GM19467 (cell line): ENCODE results near the gene ZNF512B.
"Not testable (repeated sequence)": the region's sequence is repeated elsewhere in the genome, so short reads cannot be mapped to it uniquely, and the experiment has no call there.

Source experiments
- ATAC-seq: cut with Tn5 transposase; IDR thresholded peaks from one replicate; pipeline ENCODE4 v1.9.1; 2021; ENCODE audit warnings: mild to moderate bottlenecking, moderate library complexity; ENCODE audit not compliant: unreplicated experiment

Gene ZNF512B, protein sequence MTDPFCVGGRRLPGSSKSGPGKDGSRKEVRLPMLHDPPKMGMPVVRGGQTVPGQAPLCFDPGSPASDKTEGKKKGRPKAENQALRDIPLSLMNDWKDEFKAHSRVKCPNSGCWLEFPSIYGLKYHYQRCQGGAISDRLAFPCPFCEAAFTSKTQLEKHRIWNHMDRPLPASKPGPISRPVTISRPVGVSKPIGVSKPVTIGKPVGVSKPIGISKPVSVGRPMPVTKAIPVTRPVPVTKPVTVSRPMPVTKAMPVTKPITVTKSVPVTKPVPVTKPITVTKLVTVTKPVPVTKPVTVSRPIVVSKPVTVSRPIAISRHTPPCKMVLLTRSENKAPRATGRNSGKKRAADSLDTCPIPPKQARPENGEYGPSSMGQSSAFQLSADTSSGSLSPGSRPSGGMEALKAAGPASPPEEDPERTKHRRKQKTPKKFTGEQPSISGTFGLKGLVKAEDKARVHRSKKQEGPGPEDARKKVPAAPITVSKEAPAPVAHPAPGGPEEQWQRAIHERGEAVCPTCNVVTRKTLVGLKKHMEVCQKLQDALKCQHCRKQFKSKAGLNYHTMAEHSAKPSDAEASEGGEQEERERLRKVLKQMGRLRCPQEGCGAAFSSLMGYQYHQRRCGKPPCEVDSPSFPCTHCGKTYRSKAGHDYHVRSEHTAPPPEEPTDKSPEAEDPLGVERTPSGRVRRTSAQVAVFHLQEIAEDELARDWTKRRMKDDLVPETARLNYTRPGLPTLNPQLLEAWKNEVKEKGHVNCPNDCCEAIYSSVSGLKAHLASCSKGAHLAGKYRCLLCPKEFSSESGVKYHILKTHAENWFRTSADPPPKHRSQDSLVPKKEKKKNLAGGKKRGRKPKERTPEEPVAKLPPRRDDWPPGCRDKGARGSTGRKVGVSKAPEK

DNA sequence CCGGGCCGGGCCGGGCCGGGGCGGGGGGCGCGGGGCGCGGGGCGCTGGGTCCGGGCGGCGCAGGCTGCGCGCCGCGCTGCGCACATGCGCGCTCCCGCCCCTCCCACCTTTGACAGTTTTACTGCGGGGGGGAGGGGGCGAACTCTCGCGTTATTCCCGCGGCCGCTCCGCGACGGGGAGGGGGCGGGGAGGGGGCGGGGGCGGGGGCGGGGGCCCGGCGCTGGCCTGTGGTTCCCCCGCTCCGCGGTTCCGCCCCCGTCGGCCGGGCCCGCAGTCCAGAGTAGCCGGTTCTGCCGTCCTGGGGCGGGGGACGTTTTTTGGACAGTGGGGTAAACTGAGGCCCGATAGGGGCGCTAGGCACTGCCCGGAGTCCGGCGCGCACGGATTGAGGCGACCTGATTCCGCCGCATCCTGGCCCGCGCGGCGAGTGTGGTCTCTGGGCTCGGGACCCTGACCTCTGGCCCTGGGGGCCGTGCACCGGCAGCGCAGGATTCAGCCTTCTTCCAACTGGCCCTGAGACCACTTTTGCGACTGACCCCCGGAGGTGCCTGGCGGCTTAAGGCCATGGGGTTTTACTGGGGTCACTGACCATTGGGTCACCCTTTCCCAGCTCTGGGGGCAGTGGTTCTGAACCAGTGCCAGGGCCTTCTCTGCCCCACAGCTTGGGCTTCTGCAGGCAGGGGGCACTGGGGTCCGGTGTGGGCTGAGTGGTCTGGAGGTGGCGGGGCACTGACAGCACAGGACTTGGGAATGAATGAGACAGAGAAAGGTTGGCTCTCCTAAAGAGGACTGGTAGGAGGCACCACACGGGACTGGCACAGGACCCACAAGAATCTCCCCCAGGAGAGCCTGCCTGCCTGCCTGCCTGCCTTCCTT, at the start of gene ZNF512B:
Gene ZNF512B (minus strand): TSS at position 93 of the 876 bp plus-strand sequence. CDS start 1,980 bp downstream, outside the sequence.
- ATAC-seq: no peak

DNA sequence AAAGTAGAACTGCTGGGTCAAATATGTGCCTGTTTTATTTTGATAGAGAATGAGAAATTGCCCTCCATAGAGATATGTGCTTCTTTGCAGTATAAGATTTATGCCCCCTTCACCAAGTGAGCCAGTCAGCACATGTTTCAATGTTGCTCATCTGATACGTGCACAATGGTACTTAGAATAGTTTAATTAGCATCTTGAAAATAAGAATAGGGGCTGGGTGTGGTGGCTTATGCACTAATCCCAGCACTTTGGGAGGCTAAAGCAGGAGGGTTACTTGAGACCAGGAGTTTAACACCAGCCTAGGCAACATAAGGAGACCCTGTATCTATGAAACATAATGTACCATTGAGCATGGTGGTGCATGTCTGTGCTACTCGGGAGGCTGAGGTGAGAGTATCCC, 45.9 kb upstream of the ZNF512B start:
- no peak for ATAC-seq

DNA sequence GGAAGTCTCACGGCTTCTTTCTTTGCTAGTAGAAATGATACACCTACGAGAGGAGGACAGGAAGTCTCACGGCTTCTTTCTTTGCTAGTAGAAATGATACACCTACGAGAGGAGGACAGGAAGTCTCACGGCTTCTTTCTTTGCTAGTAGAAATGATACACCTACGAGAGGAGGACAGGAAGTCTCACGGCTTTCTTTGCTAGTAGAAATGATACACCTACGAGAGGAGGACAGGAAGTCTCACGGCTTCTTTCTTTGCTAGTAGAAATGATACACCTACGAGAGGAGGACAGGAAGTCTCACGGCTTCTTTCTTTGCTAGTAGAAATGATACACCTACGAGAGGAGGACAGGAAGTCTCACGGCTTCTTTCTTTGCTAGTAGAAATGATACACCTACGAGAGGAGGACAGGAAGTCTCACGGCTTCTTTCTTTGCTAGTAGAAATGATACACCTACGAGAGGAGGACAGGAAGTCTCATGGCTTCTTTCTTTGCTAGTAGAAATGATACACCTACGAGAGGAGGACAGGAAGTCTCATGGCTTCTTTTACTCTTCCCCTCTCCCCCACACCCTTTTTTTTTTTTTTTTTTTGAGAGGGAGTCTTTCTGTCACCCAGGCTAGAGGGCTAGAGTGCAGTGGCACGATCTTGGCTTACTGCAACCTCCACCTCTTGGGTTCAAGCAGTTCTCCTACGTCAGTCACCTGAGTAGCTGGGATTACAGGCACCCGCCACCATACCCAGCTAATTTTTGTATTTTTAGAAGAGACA, 42.8 kb upstream of the ZNF512B start:
- not testable (repeated sequence) for ATAC-seq

DNA sequence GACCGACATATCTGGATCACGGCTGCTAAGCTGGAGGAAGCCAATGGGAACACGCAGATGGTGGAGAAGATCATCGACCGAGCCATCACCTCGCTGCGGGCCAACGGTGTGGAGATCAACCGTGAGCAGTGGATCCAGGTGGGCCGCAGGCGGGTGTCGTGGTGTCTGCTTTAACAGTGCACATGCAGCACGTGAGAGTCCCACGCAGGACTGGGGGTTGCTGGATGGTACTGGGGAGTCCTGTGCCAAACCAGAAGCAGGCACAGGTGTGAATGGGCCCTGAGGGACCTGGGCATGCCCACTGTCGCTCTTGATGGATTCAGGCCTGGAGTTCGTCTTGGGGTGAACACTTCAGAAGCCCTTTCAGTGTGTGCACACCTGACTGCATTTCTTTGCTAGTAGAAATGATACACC, 41.6 kb upstream of the ZNF512B start:
- ATAC-seq: no peak

DNA sequence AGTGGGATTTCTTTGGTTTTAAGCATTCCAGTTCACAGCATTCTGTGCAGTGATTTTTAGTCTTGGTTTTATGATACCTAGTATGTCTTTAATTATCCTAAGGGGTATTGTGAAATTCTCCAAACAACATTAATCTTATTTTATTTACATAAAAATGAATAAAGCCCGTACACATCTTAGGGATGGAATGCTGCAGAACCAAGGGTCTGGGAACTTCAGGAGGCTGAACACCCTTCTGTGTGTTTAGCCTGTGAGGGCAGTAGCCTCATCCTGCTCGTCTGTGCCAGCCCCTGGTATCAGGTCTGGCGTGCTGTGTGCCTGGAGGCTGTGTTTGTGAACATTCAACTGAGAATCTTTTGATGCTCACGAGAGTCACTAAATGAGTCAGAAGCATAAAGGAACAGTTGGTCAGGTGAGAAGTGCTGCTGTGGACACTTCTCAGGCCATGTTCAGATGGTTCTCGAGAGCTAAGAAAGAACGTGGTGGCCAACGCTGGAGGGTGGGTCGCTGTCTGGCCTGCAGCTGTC, 41.0 kb upstream of the ZNF512B start:
- no peak for ATAC-seq

DNA sequence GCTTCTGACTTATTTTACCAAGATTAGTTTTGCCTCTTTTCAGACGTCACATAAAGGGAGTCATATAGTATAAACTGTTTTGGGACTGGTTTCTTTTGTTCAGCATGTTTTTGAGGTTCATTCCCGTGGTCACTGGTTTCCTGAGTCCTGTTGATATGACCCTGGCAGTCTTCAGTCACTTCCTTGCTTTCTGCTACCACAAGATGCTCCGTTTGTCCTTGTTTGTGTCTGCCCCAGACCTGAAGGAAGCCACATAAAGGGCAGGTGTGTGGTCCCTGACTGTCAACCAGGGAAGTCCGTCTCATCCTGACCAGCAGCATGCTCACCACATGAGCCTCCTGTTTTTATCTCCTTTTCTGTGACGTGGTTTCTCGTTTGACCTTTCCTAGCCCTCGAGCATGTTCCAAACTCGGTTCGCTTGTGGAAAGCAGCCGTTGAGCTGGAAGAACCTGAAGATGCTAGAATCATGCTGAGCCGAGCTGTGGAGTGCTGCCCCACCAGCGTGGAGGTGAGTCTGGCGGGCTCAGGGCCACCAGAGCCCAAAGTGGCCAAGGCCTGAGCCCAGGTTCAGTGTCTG, 40.2 kb upstream of the ZNF512B start:
- no peak for ATAC-seq

DNA sequence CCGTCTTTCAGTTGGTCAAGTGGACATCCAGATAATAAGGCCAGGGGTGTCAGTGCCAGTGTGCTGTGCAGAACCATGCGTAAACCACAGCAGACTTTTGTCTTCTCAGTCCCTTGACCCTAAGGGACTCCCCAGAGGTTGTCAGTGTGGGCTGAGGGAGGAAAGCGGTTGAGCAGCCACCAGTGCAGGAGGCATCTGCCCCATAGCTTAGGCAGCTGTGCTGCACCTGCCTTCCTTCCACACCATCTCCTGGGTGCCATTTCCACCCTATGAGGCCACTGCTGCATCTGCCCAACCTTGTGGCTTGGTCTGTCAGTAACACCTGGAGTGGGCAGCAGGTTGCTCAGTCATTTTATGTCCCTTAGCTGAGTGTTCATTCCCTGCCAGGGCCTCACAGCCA, 37.2 kb upstream of the ZNF512B start:
- ATAC-seq: no peak

DNA sequence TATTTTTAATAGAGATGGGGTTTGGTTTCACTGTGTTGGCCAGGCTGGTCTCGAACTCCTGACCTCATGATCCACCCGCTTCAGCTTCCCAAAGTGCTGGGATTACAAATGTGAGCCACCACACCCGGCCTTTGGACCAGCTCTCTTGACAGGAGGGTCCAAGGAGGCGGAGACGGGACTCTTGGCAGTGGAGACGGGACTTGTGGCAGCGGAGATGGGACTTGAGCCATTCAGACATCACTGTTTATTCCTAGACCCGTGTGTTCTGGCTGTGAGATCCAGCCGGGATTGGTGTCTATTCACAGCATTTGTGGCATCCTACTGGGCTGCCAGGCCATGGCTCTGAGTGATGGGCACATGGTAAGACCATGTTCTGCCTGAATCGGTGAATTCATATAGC, 36.8 kb upstream of the ZNF512B start:
- ATAC-seq: no peak

DNA sequence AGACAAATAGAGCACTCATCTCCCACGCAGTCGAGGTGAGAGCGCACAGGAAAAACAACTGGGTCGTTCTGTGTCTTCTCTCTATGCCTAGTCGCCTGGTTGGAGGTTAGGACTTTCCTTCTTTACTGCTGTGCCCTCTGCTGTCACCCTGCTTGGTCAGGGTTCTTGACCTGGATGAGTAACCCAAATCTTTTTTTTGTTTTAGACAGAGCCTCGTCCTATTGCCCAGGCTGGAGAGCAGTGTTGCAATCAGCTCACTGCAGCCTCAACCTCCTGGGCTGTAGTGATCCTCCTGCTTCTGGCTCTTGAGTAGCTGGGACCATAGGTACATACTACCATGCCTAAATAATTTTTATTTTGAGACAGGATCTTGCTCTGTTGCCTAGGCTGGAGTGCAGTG, 35.7 kb upstream of the ZNF512B start:
- no peak for ATAC-seq

DNA sequence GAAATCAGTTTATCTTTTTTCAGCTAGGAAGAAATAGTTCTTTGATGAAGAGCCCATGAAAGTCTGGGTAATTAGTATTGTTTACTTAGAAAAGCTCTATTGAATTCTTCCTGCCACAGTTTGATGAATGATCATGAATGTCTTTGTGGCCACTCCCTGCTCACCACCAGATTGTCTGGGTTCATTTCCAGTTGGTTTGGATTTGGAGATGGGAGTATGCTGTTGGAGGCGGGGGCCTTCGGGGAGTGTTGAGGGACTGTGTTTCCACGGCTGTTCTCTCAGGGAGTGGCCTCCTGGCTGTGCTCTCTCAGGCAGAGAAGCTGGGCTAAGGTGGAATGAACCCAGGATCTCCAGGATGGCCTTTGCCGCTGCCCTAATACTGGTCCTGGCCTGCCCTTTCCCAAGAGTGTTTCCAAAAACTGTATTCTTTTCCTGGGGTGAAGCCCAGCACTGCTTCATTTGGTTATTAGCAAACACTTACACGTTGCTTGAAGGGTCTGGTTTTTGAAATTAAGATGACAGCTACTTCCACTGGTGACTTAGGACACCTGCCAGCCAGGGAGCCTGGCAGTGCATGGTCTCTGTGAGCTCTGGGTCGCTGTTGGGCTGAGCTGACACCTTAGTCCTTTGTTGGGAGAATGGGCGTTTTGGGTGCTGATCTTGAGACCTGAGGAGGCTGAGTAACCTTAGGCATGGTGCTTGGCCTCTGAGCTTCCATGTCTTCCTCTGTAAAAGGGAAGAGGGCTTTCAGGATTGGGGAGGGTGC, 34.4 kb upstream of the ZNF512B start:
- no peak for ATAC-seq

DNA sequence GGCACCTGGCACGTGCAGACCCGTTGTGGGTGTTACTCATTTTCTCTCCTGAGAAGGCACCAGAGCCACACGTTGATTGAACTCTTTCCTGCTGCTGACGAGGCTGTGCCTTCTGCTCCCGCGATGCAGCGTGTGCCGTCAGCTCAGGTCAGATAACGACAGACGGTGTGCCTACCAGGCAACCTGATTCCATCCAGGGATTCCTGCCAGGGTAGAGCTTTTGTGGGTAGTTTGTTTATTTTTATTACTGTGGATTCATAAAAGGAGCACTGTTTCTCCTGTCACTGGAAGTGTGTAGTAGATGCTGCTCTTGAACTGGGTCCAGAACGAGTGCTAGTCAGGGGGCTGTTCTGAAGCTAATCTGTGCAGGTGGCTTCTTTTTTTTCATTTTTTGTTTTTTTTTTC, 31.9 kb upstream of the ZNF512B start:
- ATAC-seq: no peak

DNA sequence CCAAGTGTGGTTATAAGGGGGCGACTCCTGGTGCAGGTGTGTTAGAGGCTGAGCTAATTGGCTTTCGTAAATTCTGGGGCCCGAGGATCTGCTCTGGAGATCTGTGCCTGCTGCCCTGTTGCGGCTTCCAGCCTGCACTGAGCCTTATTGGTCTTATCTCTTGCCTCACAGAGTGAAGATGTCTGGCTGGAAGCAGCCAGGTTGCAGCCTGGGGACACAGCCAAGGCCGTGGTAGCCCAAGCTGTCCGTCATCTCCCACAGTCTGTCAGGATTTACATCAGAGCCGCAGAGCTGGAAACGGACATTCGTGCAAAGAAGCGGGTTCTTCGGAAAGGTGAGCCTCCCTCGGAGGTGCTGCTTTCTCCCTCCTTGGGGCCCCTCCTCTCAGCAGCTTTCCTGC, 31.2 kb upstream of the ZNF512B start:
- no peak for ATAC-seq

DNA sequence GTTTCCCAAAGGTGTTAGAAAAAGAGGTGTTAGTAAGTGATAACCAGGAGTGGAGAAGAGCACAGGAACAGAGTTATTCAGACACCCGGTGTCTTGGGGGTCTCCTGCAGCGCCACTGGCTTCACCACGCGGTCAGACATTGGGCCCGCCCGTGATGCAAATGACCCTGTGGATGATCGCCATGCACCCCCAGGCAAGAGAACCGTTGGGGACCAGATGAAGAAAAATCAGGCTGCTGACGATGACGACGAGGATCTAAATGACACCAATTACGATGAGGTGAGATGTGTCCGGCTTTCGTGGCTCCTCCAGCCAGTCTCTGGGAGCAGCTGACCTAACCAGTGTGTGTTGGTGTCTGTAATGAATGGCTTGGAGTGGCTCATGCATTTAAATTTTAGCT, 13.2 kb upstream of the ZNF512B start:
- ATAC-seq: no peak

DNA sequence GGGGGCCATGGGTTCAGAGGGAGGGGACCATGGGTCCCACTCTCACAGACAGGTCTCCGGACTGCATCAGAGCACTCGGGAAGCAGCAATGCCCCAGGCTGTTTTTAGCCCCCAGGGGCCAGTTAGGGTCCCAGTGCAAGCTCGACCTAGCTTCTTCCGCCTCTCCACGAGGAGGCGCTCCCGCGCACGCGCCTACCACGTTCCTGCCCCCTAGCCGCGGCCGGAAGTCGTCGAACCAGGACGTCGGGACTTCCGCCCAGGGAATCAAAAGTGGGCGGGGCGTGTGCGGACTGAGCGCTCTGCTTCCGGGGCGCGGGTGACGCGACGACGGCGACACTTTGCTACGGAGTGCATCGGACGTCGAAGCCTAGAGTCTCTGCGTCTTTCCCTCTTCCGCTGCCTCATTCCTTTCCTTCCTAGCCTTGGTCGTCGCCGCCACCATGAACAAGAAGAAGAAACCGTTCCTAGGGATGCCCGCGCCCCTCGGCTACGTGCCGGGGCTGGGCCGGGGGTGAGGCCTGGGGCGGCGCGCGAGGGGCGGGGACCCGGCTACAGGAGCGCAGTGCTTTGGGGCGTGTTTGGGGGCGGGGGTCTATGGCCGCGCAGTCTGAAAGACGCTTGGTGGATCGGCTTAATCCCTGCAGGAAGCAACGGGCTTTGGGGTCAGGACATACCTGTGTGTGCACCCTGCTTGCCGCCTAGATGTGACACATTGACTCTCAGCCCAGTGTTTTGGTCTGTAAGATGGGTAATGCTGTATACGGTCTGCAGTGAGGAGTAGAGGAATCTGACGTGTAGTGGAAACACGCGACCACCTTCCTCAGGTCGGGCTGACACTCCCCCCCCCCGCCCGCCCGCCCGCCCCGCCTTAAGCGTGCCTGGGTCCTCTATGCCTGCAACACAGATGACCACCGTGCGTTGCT, 11.3 kb upstream of the ZNF512B start, which contains the start of gene PRPF6:
Gene PRPF6 (plus strand): TSS at position 327 of the 923 bp plus-strand sequence. CDS start 114 bp downstream, at position 441.
- ATAC-seq: peak; percentile 54

DNA sequence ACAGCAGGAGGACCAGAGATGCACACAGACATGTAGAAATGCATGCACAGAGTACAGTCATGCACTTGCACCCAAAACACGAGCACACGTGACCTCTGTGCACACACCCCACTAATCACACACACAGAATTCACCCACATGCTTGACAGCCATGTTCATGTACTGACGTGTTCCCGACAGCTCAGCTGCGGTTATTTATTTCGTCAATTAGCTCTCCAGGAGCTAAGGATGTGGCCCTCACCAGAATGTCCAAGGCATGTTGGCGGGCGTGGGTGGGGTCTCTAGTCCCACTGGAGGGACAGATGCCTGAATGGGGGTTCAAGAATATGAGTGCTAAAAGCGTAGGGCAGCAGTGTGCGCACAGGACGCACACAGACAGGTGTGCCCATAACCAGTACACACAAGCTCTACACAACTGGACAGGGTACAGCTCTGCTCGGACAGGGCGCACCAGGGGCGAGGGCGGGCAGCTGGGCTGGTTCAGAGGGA, 10.6 kb upstream of the ZNF512B start:
- ATAC-seq: no peak

DNA sequence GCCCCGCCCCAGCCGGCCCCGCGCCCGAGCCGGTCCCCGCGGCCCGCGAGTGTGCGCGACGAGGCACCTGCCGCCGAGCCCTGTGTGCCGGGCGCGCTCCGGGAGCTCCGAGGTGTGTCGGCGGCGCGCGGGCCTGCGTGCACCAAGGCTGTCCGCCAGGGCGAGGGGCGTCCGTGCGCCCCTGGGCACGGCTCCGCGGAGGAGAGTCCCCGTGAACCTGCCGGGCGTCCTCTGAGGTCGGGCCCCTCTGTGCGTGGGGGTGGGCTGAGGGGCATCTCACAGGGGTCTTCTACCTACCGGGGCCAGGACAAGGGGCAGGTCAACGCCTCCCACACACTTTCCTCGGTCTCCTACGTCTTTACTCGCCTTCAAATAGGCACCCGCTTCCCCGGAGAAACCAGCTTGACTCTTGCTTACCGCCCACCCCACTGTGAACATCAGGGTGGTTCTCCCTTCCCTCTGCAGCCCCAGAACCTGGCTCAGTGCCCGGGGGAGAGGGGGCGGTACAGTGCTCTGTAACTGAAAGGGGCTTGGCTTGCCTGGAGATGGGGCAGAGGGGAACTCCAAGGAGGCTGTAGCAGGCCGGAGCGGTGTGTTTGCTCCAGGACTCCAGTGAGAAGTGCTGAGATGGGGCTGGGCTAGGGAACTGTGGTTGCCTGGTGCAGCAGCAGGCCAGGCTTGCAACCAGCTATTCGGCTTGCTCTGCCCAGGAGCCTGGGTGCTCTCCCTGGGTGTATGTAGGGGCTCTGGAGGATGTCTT, 10.0 kb upstream of the ZNF512B start, which contains the start of gene SAMD10:
Gene SAMD10 (minus strand): TSS at position 86 of the 760 bp plus-strand sequence. CDS start 175 bp downstream, outside the sequence.
- ATAC-seq: no peak

DNA sequence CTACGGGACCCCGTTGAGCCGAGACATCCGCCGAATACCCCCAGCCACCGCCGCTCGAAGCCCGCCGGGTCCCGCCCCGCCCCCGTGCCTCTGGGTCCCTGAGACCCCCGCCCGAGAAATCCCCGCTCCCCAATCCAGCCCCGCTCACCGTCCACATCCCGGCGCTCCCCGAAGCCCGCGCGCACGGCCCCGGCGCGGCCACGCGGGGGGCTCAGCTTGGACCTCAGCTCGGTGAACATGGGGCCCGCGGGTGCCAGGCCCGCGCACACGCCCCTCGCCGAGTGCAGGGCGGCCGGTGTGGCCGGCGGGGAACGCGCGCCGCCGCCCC, 9.5 kb upstream of the ZNF512B start:
- ATAC-seq: no peak
